HCT116 (cell line): ENCODE data around the gene GNAT2. TPM values are rescaled to one million over a fixed set of nuclear protein-coding genes. Genes with fewer than 3 reads are reported as not detected.
A peak's percentile ranks its signal among the peaks of the same experiment; 100 is the strongest.

Source experiments
- ATAC-seq: fragments of 200-7000 bp; cut with Tn5 transposase; 2 replicates; pipeline ENCODE4 v1.9.1; 2020; ENCODE audit warnings: mild to moderate bottlenecking, moderate library complexity
- BruUV-seq: library from RNA; stranded (reverse); fragments of 400-500 nt; replicated peaks from 2 replicates; lab custom pipeline; 2021; lab: Mats Ljungman, UMichigan
- CTCF ChIA-PET: fragments of 300-600 bp; sonication (Branson Sonifier 250); formaldehyde crosslinking; loops from one replicate; lab custom pipeline; 2021; ENCODE audit warnings: antibody characterized with exemption; lab: Charles Lee
- POLR2A ChIA-PET: fragments of 300-600, 350-600 bp; sonication (Branson Sonifier 250); formaldehyde crosslinking; loops from one replicate; lab custom pipeline; 2021; ENCODE audit warnings: antibody characterized with exemption; lab: Charles Lee
- RAD21 ChIA-PET, 2 experiments: fragments of 300-600 bp; sonication (Branson Sonifier 250); formaldehyde crosslinking; loops; one replicate each; lab custom pipeline; 2023; ENCODE audit warnings: low total read pairs in 2 of 2; ENCODE audit not compliant: uncharacterized antibody in 2 of 2, unreplicated experiment in 2 of 2, low non-redundant PET in 1 of 2; lab: Charles Lee
- DNase-seq: peaks from one replicate; pipeline ENCODE4 v3.0.0-alpha.2; 2010; ENCODE audit warnings: low read depth, low spot score
- H2AFZ ChIP-seq: fragments of 200-600 bp; shearing (Covaris generic), sonication (generic); 2 replicates; pipeline ENCODE4 v1.6.1; 2017; ENCODE audit warnings: low read depth, mixed run types, mixed read lengths, antibody characterized with exemption, low read length; ENCODE audit not compliant: poor library complexity, severe bottlenecking
- H3K27ac ChIP-seq: 2 replicates; pipeline ENCODE4 v1.5.1; 2012; ENCODE audit warnings: low read depth, low read length
- H3K27me3 ChIP-seq: fragments of 200-600 bp; sonication (generic); 2 replicates; pipeline ENCODE4 v1.6.1; 2016; ENCODE audit warnings: mixed run types, low read length, mixed read lengths; ENCODE audit not compliant: insufficient read depth
- H3K36me3 ChIP-seq, 2 experiments: fragments of 200-500 bp in 1 of 2; fragments of 200-600 bp in 1 of 2; sonication (Bioruptor generic) in 1 of 2; sonication (generic) in 1 of 2; 2 replicates each; pipeline versions ENCODE4 v1.5.1 to v1.6.1; 2014 to 2016; ENCODE audit warnings: low read length in 2 of 2, inconsistent platforms in 1 of 2, mixed read lengths in 1 of 2, mixed run types in 1 of 2; ENCODE audit not compliant: insufficient read depth in 2 of 2, control insufficient read depth in 1 of 2
- H3K4me1 ChIP-seq, 2 experiments: fragments of 200-600 bp in 1 of 2; sonication (generic) in 1 of 2; 2 replicates each; pipeline versions ENCODE4 v1.5.1 to v1.6.1; 2012 to 2017; ENCODE audit warnings: low read length in 2 of 2, inconsistent platforms in 1 of 2, mild to moderate bottlenecking in 1 of 2, mixed read lengths in 1 of 2, mixed run types in 1 of 2, moderate library complexity in 1 of 2; ENCODE audit not compliant: insufficient read depth in 2 of 2, control insufficient read depth in 1 of 2
- H3K4me2 ChIP-seq: fragments of 200-600 bp; sonication (generic); 2 replicates; pipeline ENCODE4 v1.6.1; 2017; ENCODE audit warnings: mixed run types, low read length, mixed read lengths
- H3K4me3 ChIP-seq, 2 experiments: fragments of 200-600 bp in 1 of 2; sonication (generic) in 1 of 2; replicated peaks in 1 of 2; 2 replicates each; pipeline ENCODE4 v1.5.1; 2011 to 2016; ENCODE audit warnings: low read length in 2 of 2, control low read depth in 1 of 2, low read depth in 1 of 2, mild to moderate bottlenecking in 1 of 2, mixed read lengths in 1 of 2, mixed run types in 1 of 2
- H3K79me2 ChIP-seq: fragments of 200-600 bp; sonication (generic); 2 replicates; pipeline ENCODE4 v1.6.1; 2017; ENCODE audit warnings: mild to moderate bottlenecking, mixed run types, low read length, moderate library complexity, mixed read lengths; ENCODE audit not compliant: insufficient read depth
- H3K9ac ChIP-seq: fragments of 200-600 bp; sonication (generic); 2 replicates; pipeline ENCODE4 v1.6.1; 2016; ENCODE audit warnings: low read length, mixed read lengths
- H3K9me2 ChIP-seq: fragments of 200-600 bp; sonication (generic), shearing (Covaris generic); 2 replicates; pipeline ENCODE4 v1.6.1; 2017; ENCODE audit warnings: mixed run types, mild to moderate bottlenecking, moderate library complexity; ENCODE audit not compliant: insufficient read depth
- H3K9me3 ChIP-seq, 2 experiments: fragments of 200-500 bp in 1 of 2; fragments of 200-600 bp in 1 of 2; sonication (Bioruptor generic) in 1 of 2; sonication (generic) in 1 of 2; 2 replicates each; pipeline ENCODE4 v1.6.1; 2014 to 2017; ENCODE audit warnings: low read length in 2 of 2, mixed read lengths in 2 of 2, inconsistent platforms in 1 of 2, low read depth in 1 of 2, mild to moderate bottlenecking in 1 of 2, mixed run types in 1 of 2, moderate library complexity in 1 of 2; ENCODE audit not compliant: control insufficient read depth in 1 of 2, insufficient read depth in 1 of 2
- H4K20me1 ChIP-seq: fragments of 200-600 bp; sonication (generic), shearing (Covaris generic); 2 replicates; pipeline ENCODE4 v1.6.1; 2017; ENCODE audit warnings: mixed run types, mild to moderate bottlenecking, moderate library complexity; ENCODE audit not compliant: insufficient read depth
- ATF3 ChIP-seq: IDR thresholded peaks from 2 replicates; pipeline ENCODE4 v1.6.1; 2012
- CEBPB ChIP-seq: IDR thresholded peaks from 2 replicates; pipeline ENCODE4 v1.6.1; 2012; ENCODE audit warnings: low read depth
- EGR1 ChIP-seq: IDR thresholded peaks from 2 replicates; pipeline ENCODE4 v1.6.1; 2012; ENCODE audit warnings: low read depth
- ELF1 ChIP-seq: IDR thresholded peaks from 2 replicates; pipeline ENCODE4 v1.6.1; 2012; ENCODE audit warnings: low read depth, borderline replicate concordance
- EZH2phosphoT487 ChIP-seq: fragments of 200-600 bp; IDR thresholded peaks from 2 replicates; pipeline ENCODE4 v1.6.1; 2018; ENCODE audit warnings: antibody characterized with exemption, borderline replicate concordance
- FOSL1 ChIP-seq: IDR thresholded peaks from 2 replicates; pipeline ENCODE4 v1.6.1; 2012; ENCODE audit warnings: low read depth
- JUND ChIP-seq: IDR thresholded peaks from 2 replicates; pipeline ENCODE4 v1.6.1; 2012
- POLR2A ChIP-seq: IDR thresholded peaks from 2 replicates; pipeline ENCODE4 v1.7.0; 2011; ENCODE audit warnings: borderline replicate concordance; ENCODE audit not compliant: insufficient read depth, insufficient read length; ENCODE audit errors: extremely low read depth
- POLR2AphosphoS5 ChIP-seq: IDR thresholded peaks from 2 replicates; pipeline ENCODE4 v1.6.1; 2011; ENCODE audit warnings: mild to moderate bottlenecking, low read depth, low read length, moderate library complexity
- RAD21 ChIP-seq: IDR thresholded peaks from 2 replicates; pipeline ENCODE4 v1.6.1; 2012; ENCODE audit warnings: low read depth, mild to moderate bottlenecking
- SP1 ChIP-seq: IDR thresholded peaks from 2 replicates; pipeline ENCODE4 v1.6.1; 2012; ENCODE audit warnings: low read depth
- SRF ChIP-seq: IDR thresholded peaks from 2 replicates; pipeline ENCODE4 v1.6.1; 2012; ENCODE audit warnings: low read depth
- TCF7L2 ChIP-seq: IDR thresholded peaks from 2 replicates; pipeline ENCODE4 v1.7.0; 2011; ENCODE audit warnings: borderline replicate concordance, inconsistent platforms; ENCODE audit not compliant: insufficient read depth, insufficient read length; ENCODE audit errors: extremely low read depth
- ZNF274 ChIP-seq: fragments of 200-500 bp; sonication (Bioruptor generic); IDR thresholded peaks from 2 replicates; pipeline ENCODE4 v1.6.1; 2014; ENCODE audit warnings: mild to moderate bottlenecking, low read depth, low read length, inconsistent platforms
- intact Hi-C: fragments of 100-400 bp; cut with micrococcal nuclease; formaldehyde crosslinking; loops from 2 replicates; pipeline ENCODE4 v1.10.0; 2022
- total RNA-seq: library from RNA; stranded (reverse); gene quantifications from one replicate; pipeline ENCODE4 v1.2.1, GENCODE V29; 2021; ENCODE audit not compliant: unreplicated experiment
- TF ChIP-seq, protein P1 (sequence below), 3 experiments: fragments of 200-600 bp in 1 of 3; sonication (generic) in 1 of 3; IDR thresholded peaks in 2 of 3; conservative IDR thresholded peaks in 1 of 3; 2 replicates each; pipeline ENCODE4 v1.5.1; 2012 to 2017; ENCODE audit warnings: low read depth in 2 of 3, low read length in 2 of 3, antibody characterized with exemption in 1 of 3, borderline replicate concordance in 1 of 3, control low read depth in 1 of 3, mild to moderate bottlenecking in 1 of 3, mixed read lengths in 1 of 3, mixed run types in 1 of 3, moderate library complexity in 1 of 3; ENCODE audit not compliant: insufficient read depth in 1 of 3
- TF ChIP-seq, protein P2 (sequence below): IDR thresholded peaks from 2 replicates; pipeline ENCODE4 v1.6.1; 2011; ENCODE audit warnings: mild to moderate bottlenecking, low read length, moderate library complexity; ENCODE audit not compliant: insufficient replicate concordance; ENCODE audit errors: extremely low read depth
- TF ChIP-seq, protein P3 (sequence below): IDR thresholded peaks from 2 replicates; pipeline ENCODE4 v1.6.1; 2012

The GNAT2 gene
- total RNA-seq, 1 experiment from 2014 or later: 0.76 TPM

- intact Hi-C loops: no loop called here
Measured at GRCh38 chr1:109617291-109617801, 2.1 kb downstream of the GNAT2 start.

DNA sequence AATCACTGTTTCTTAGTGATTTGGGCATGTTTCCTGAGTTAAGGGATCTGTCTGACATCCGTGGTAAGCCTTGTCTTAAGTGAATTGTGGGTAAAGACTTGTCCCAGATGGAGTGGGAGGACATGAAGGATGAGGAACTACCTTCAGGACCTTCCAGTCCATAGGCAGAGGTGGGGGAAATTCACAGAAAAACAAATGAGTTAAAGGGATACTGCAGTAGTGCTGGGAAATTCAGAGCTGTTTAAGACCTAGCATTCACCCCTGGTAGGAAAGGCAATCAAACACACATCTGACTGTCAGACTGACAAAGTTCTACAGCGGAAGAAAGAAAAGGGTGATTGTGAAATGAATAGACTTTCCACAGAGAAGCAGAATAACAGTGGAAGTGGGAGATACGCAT lies 3.0 kb downstream of the GNAT2 start:
- no peak for DNase-seq
- ChIA-PET POLR2A (no interaction called here), RAD21 (no interaction called here), CTCF (interaction anchor here (1.6 kb wide), 1 partner anchor 24 kb away, joined by 5 read pairs; no protein-coding TSS in a partner anchor)
- no peak for ATAC-seq
- peaks cover 17 to 57% of the 10 kb centered on the region in 2 experiments for H3K4me1 ChIP-seq
- peaks cover 18% of the 10 kb centered on the region for H3K79me2 ChIP-seq
- BruUV-seq: no TSS peak
- H3K4me2 ChIP-seq: no peak overlapping the region
- H3K9ac ChIP-seq: no peak overlapping the region
- H4K20me1 ChIP-seq: no peaks in the 10 kb centered on the region
- no peak overlapping the region for H3K27ac ChIP-seq
- H3K27me3 ChIP-seq: no peaks in the 10 kb centered on the region
- H2AFZ ChIP-seq: no peak overlapping the region
- H3K36me3 ChIP-seq: no peaks in the 10 kb centered on the region
- no peaks in the 10 kb centered on the region for H3K9me2 ChIP-seq
- no peak overlapping the region for H3K4me3 ChIP-seq
- no peaks in the 10 kb centered on the region for H3K9me3 ChIP-seq
- intact Hi-C loops: no loop called here
- TF ChIP-seq, protein P1, sequence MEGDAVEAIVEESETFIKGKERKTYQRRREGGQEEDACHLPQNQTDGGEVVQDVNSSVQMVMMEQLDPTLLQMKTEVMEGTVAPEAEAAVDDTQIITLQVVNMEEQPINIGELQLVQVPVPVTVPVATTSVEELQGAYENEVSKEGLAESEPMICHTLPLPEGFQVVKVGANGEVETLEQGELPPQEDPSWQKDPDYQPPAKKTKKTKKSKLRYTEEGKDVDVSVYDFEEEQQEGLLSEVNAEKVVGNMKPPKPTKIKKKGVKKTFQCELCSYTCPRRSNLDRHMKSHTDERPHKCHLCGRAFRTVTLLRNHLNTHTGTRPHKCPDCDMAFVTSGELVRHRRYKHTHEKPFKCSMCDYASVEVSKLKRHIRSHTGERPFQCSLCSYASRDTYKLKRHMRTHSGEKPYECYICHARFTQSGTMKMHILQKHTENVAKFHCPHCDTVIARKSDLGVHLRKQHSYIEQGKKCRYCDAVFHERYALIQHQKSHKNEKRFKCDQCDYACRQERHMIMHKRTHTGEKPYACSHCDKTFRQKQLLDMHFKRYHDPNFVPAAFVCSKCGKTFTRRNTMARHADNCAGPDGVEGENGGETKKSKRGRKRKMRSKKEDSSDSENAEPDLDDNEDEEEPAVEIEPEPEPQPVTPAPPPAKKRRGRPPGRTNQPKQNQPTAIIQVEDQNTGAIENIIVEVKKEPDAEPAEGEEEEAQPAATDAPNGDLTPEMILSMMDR (IDR thresholded peaks at IDR 0.05 in 2 of 3, conservative IDR thresholded peaks at IDR 0.05 in 1 of 3; ENCODE audit: borderline replicate concordance in 1 of 3, insufficient read depth in 1 of 3, low read depth in 2 of 3, low read length in 2 of 3): no peak
- TF ChIP-seq, protein P2, sequence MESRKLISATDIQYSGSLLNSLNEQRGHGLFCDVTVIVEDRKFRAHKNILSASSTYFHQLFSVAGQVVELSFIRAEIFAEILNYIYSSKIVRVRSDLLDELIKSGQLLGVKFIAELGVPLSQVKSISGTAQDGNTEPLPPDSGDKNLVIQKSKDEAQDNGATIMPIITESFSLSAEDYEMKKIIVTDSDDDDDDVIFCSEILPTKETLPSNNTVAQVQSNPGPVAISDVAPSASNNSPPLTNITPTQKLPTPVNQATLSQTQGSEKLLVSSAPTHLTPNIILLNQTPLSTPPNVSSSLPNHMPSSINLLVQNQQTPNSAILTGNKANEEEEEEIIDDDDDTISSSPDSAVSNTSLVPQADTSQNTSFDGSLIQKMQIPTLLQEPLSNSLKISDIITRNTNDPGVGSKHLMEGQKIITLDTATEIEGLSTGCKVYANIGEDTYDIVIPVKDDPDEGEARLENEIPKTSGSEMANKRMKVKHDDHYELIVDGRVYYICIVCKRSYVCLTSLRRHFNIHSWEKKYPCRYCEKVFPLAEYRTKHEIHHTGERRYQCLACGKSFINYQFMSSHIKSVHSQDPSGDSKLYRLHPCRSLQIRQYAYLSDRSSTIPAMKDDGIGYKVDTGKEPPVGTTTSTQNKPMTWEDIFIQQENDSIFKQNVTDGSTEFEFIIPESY: no peak
- TF ChIP-seq RAD21: no peak
- no peak for TF ChIP-seq JUND
- no peak for TF ChIP-seq SRF
- no peak for TF ChIP-seq EZH2phosphoT487
- TF ChIP-seq POLR2A: no peak
- TF ChIP-seq POLR2AphosphoS5: no peak
- TF ChIP-seq TCF7L2: no peak
- TF ChIP-seq FOSL1: no peak
- TF ChIP-seq CEBPB: no peak
- TF ChIP-seq, protein P3, sequence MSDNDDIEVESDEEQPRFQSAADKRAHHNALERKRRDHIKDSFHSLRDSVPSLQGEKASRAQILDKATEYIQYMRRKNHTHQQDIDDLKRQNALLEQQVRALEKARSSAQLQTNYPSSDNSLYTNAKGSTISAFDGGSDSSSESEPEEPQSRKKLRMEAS: no peak

More at GRCh38 chr1:109617291-109617801, 2.1 kb downstream of the GNAT2 start:
- RAD21 ChIA-PET: no interaction called here
- peak overlapping the region; percentile 43 for H3K4me2 ChIP-seq
- H2AFZ ChIP-seq: no peak overlapping the region
- H3K9me2 ChIP-seq: no peaks in the 10 kb centered on the region
- no TSS peak for BruUV-seq
- TF ChIP-seq ELF1 (no peak), SP1 (peak; percentile 15; the same call in 1 of the 2 replicates), ZNF274 (no peak), POLR2AphosphoS5 (no peak), EZH2phosphoT487 (no peak), ATF3 (no peak), EGR1 (peak; percentile 50), CEBPB (no peak), JUND (no peak)
- no peak overlapping the region for H3K4me3 ChIP-seq
- CTCF ChIA-PET: interaction anchor here (0.8 to 1.6 kb wide), 4 partner anchors 9 to 72 kb away, joined by 3 to 11 read pairs (median 4); no protein-coding TSS in a partner anchor
- peaks cover 25 to 61% of the 10 kb centered on the region in 2 experiments for H3K4me1 ChIP-seq
- peaks cover 28% of the 10 kb centered on the region for H3K79me2 ChIP-seq
- H3K27me3 ChIP-seq: no peaks in the 10 kb centered on the region
- peak; percentile 44 for DNase-seq
- H3K9me3 ChIP-seq: no peaks in the 10 kb centered on the region
- no peaks in the 10 kb centered on the region for H4K20me1 ChIP-seq
- POLR2A ChIA-PET: interaction anchor here (1.0 kb wide), 1 partner anchor 69 kb away, joined by 4 read pairs; the partner anchor contains the start of gene GNAI3
- H3K36me3 ChIP-seq: no peaks in the 10 kb centered on the region
- peak; percentile 13 for ATAC-seq
- 0 out of 2 replicates have a peak overlapping the region, but pooled peaks have one; percentile 0 for H3K27ac ChIP-seq
- no peak overlapping the region for H3K9ac ChIP-seq
